Stomach smooth muscle (tissue), 2 donors: ENCODE measurements around the gene MAP7.
"Not testable (repeated sequence)": the region's sequence is repeated elsewhere in the genome, so short reads cannot be mapped to it uniquely, and the experiment has no call there.

ENCODE experiments used
- H3K27ac ChIP-seq: one replicate; pipeline ENCODE4 v1.7.0; 2013; ENCODE audit warnings: mild to moderate bottlenecking, low read length, inconsistent platforms
- H3K27me3 ChIP-seq, 2 donors: one replicate each; pipeline ENCODE4 v1.7.0; 2013; ENCODE audit warnings: low read length in 2 of 2; ENCODE audit not compliant: insufficient read depth in 2 of 2, control insufficient read depth in 1 of 2
- H3K36me3 ChIP-seq, 2 donors: one replicate each; pipeline ENCODE4 v1.7.0; 2013; ENCODE audit warnings: low read length in 2 of 2; ENCODE audit not compliant: control insufficient read depth in 2 of 2, insufficient read depth in 2 of 2
- H3K4me1 ChIP-seq: one replicate; pipeline ENCODE4 v1.7.0; 2013; ENCODE audit warnings: low read length; ENCODE audit not compliant: control insufficient read depth, insufficient read depth
- H3K4me3 ChIP-seq, 2 donors: one replicate each; pipeline ENCODE4 v1.7.0; 2013; ENCODE audit warnings: low read length in 2 of 2
- H3K9ac ChIP-seq, 2 donors: one replicate each; pipeline ENCODE4 v1.7.0; 2013; ENCODE audit warnings: low read length in 2 of 2, mild to moderate bottlenecking in 1 of 2
- H3K9me3 ChIP-seq, 2 donors: one replicate each; pipeline ENCODE4 v1.7.0; 2013; ENCODE audit warnings: low read length in 2 of 2; ENCODE audit not compliant: control insufficient read depth in 2 of 2
- donor health status: healthy.
- donor health status: Pancreatic carcinoma.

The MAP7 gene

GRCh38 chr6:136390959-136391358 is 159.3 kb downstream of the MAP7 start:
- not testable (repeated sequence) for H3K4me1 ChIP-seq, H3K36me3 ChIP-seq, H3K9ac ChIP-seq, H3K9me3 ChIP-seq, H3K27ac ChIP-seq, H3K4me3 ChIP-seq, H3K27me3 ChIP-seq

- H3K9ac ChIP-seq, result no peak overlapping the region
- H3K27ac ChIP-seq, result no peak overlapping the region
- no peaks in the 10 kb centered on the region for H3K4me1 ChIP-seq
- H3K9me3 ChIP-seq, result no peaks in the 10 kb centered on the region
- H3K27me3 ChIP-seq, result no peaks in the 10 kb centered on the region
- no peaks in the 10 kb centered on the region for H3K36me3 ChIP-seq
- no peak overlapping the region for H3K4me3 ChIP-seq
These were observed 162.9 kb downstream of the MAP7 start for GRCh38 chr6:136387316-136387715.

- H3K27me3 ChIP-seq, result no peaks in the 10 kb centered on the region
- no peaks in the 10 kb centered on the region for H3K36me3 ChIP-seq
- no peak overlapping the region for H3K4me3 ChIP-seq
- no peaks in the 10 kb centered on the region for H3K4me1 ChIP-seq
- no peak overlapping the region for H3K9ac ChIP-seq
- no peak overlapping the region for H3K27ac ChIP-seq
- no peaks in the 10 kb centered on the region for H3K9me3 ChIP-seq
These were observed 166.8 kb downstream of the MAP7 start for GRCh38 chr6:136383268-136383937.

- H3K9me3 ChIP-seq, result no peaks in the 10 kb centered on the region
- H3K36me3 ChIP-seq, result no peaks in the 10 kb centered on the region
- H3K27me3 ChIP-seq, result no peaks in the 10 kb centered on the region
- no peak overlapping the region for H3K9ac ChIP-seq
- no peaks in the 10 kb centered on the region for H3K4me1 ChIP-seq
- H3K4me3 ChIP-seq, result no peak overlapping the region
- no peak overlapping the region for H3K27ac ChIP-seq
These were observed 167.5 kb downstream of the MAP7 start for GRCh38 chr6:136382676-136383252.

- Histone ChIP-seq H3K4me3 (no peak overlapping the region), H3K4me1 (no peaks in the 10 kb centered on the region), H3K27ac (no peak overlapping the region), H3K9ac (no peak overlapping the region), H3K27me3 (no peaks in the 10 kb centered on the region), H3K9me3 (no peaks in the 10 kb centered on the region), H3K36me3 (no peaks in the 10 kb centered on the region)
These were observed 171.3 kb downstream of the MAP7 start for GRCh38 chr6:136378888-136379287.

GRCh38 chr6:136375836-136376235 is 174.4 kb downstream of the MAP7 start:
- not testable (repeated sequence) for H3K9ac ChIP-seq, H3K4me1 ChIP-seq, H3K9me3 ChIP-seq, H3K27me3 ChIP-seq, H3K27ac ChIP-seq, H3K36me3 ChIP-seq, H3K4me3 ChIP-seq

- H3K4me3 ChIP-seq, result no peak overlapping the region
- no peaks in the 10 kb centered on the region for H3K9me3 ChIP-seq
- H3K27ac ChIP-seq, result no peak overlapping the region
These were observed 178.3 kb downstream of the MAP7 start for GRCh38 chr6:136371959-136372358.

GRCh38 chr6:136370988-136371728 is 179.1 kb downstream of the MAP7 start:
- no peak overlapping the region for H3K4me3 ChIP-seq
- no peaks in the 10 kb centered on the region for H3K9me3 ChIP-seq
- no peak overlapping the region for H3K27ac ChIP-seq
- no peaks in the 10 kb centered on the region for H3K4me1 ChIP-seq
- no peaks in the 10 kb centered on the region for H3K36me3 ChIP-seq
- H3K9ac ChIP-seq, result no peak overlapping the region
- H3K27me3 ChIP-seq, result no peaks in the 10 kb centered on the region

More at GRCh38 chr6:136371959-136372358, 178.3 kb downstream of the MAP7 start:
- Histone ChIP-seq H3K4me1 (no peaks in the 10 kb centered on the region), H3K9ac (no peak overlapping the region), H3K36me3 (no peaks in the 10 kb centered on the region), H3K27me3 (no peaks in the 10 kb centered on the region)

- no peaks in the 10 kb centered on the region for H3K9me3 ChIP-seq
- H3K4me3 ChIP-seq, result no peak overlapping the region
- H3K9ac ChIP-seq, result no peak overlapping the region
- H3K36me3 ChIP-seq, result no peaks in the 10 kb centered on the region
- H3K4me1 ChIP-seq, result no peaks in the 10 kb centered on the region
- H3K27me3 ChIP-seq, result no peaks in the 10 kb centered on the region
- H3K27ac ChIP-seq, result no peak overlapping the region
These were observed 184.4 kb downstream of the MAP7 start for GRCh38 chr6:136365776-136366354.

- Histone ChIP-seq H3K4me1 (no peaks in the 10 kb centered on the region), H3K36me3 (no peaks in the 10 kb centered on the region), H3K27me3 (no peaks in the 10 kb centered on the region), H3K4me3 (no peak overlapping the region), H3K9ac (no peak overlapping the region), H3K27ac (no peak overlapping the region), H3K9me3 (no peaks in the 10 kb centered on the region)
These were observed 187.5 kb downstream of the MAP7 start for GRCh38 chr6:136362421-136363356.
